Effector CD8-positive, alpha-beta T cell (primary cell): ENCODE measurements around the gene RGS5.

ENCODE experiments used
- DNase-seq: peaks from one replicate; lab custom pipeline; 2025; lab: John Stamatoyannopoulos, UW

RGS5 gene

DNA sequence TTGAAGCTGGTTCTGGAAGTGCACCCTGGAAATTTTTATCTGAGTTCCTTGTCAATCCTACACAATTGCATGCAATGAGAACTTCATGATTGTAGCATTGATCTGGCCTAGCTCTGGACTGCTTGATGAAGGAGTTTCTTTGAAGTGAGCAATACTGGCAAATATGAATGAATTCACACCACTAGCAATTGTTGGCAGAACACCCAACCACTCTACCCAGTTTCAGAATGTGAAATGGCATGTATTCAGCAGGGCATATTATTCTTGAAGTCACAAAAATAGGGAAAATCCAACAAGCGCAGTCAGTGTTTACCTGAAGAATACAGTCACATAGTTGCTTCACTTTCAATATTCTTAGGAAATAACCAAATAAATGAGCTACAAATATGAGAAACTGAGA is 57.3 kb downstream of the RGS5 start:
- no peak for DNase-seq

DNA sequence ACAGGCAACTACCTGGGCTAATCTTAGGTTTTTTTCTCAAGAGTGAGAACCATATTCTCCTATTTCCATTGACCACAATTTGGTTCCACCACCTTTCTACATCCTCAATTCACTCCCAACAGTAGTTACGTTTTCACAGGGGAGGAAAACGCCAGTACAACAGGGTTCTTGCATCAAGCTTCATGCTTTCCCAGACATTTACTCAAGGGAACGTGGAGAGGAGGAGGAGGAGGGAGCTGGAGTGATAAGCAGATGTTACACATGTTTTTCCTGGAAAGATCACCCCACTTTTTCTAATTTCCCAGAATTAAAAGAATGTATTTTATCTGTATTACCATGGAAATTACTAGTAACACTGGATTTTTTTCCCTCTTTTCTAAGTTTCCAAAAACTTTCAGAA is 58.3 kb downstream of the RGS5 start:
- no peak for DNase-seq

DNA sequence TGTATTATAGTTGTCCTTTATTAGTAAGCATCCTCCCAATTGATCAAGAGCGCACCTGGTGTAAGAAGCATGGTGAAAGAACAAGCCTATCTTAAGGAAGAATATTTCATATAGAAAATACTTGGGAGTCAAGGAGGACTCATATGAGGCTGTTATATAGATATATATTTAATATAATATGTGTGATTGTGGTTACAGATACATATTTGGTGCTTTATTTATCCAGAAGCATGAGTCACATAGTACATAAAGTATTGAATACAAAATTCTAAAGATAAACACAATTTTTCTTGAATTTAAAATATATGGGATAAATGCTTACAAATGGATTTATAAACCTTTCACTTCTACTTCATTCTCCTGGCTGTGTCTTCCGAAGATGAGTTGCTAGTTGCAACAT is 60.6 kb downstream of the RGS5 start:
- no peak for DNase-seq

DNA sequence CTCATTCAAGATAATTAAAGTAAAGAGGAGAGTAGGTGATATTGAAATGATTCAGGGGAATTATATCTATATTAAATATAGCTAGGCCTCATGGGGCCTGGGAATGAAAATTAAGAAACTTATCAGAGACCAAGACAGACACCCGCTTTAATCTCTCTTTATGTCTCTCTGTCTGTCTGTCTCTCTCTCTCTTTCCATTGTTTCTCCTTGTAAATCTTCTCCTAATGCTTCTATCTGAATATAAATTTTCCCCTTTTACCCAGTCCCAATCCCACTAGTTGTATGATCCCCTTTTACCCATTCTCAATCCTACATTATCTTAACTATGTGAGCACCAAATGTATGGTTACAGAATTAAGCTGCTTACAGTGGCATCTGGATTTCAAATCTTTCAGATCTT is 61.2 kb downstream of the RGS5 start:
- DNase-seq: no peak

DNA sequence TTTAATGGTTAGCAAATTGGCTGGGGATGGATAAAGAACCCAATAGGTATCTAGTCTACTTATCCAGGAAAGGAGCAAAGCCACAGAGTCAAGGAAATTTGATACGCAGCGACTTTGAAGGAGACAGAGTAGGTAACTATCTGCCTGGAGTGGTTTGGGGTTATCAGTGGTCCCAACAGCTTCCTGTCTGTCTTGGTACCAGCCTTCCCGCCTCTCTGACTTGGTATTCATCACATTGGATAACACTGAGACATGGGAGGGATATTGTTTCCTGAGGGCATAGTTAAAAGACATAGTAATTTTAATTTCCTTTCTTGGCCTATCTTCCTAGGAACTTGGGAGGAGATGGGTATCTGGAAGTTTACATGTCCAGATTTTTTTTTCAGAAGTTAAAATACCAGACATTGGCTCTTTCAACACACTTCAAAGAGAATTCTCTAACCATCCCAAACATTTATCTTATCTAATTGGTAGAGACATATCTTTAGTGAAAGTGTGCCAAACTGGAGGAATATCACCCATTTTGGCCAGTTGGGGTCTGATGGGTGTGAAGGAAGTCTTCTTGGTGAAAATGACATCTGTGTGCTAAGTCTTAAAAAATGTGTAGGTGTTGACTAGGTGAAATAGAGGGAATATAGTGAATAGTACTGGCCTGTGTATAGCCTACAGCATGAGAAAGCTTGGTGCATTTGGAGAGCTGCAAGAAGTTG is 65.0 kb downstream of the RGS5 start:
- no peak for DNase-seq

DNA sequence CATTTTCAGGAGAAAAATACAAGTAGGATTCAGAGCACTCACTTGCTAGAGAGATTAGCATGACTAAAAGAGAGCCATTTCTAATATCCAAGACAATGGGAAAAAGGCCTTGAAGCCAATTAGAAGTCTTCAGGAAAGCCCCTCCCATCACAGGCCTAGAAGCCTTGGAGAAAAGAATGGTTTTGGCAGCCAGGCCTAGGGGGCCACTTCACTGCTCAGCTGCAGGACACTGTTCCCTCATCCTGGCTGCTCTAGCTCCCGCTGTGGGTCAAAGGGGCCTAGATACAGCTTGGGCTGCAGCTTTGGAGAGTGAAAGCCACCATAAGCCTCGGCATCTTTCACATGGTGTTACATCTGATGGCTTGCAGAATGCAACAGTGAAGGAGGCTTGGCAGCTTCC is 70.7 kb downstream of the RGS5 start:
- DNase-seq: no peak

DNA sequence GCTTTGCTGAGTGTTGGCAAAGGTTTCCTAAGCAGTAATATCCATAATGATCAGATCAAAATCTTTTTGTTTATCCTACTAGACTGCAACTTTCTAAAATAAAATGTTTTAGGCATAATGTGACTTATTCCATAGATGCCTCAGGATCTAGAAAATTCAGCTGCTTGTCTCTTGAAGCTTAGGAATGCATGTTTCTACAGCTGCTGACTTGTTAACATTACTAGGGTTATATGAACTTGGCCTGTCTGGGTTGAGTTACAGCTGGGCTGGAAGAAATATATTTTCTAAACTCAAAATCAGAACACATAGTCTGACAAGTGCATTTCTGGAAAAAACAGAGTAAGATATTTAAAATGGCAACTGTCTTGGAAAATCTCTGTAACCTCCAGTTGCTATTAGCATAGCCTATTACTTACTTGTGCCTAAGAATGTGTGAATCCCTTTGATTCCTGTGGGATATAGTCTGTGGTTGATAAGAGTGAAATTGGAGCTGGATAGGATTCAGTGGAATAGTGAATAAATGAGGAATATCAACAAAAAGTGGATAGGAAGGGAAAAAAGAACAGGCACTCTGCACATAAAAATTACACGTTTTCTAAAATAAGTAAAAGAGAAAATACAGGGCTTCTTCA is 72.4 kb downstream of the RGS5 start:
- DNase-seq: no peak

DNA sequence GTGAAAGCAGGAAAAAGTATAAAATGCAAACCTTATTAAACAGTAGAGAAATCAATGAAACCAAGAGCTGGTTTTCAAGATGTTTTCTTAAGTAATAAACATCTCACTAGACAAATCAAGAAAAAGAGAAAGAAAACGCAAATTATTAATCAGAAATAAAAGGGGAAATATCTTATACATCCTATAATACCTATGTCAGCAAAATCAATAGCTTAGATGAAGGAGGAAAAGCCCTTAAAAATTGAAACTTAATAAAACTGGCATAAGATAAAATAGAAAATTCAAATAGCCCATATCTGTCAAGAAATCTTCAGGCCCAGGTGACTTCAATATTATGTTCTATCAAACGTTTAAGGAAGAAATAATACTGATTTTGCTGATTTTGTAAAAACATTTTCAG is 74.4 kb downstream of the RGS5 start:
- DNase-seq: no peak

DNA sequence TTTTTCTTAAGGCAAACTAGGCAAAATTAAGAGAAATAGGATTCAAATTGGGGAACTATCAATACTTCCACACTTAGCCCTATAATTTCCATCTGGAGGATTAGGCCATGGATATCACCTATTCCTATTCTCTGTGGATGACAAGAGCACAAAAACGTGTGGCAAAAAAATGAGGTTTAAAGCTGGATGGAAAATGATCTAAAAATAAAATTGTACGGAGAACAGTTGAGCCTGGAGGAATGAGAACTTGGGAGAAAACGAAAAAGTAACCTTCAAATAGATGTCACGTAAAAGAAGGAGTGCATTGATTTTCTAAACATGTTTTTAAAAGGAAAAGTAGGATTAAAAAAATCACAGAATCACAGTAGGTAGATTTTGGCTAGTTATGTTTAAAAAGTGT is 77.9 kb downstream of the RGS5 start:
- no peak for DNase-seq

DNA sequence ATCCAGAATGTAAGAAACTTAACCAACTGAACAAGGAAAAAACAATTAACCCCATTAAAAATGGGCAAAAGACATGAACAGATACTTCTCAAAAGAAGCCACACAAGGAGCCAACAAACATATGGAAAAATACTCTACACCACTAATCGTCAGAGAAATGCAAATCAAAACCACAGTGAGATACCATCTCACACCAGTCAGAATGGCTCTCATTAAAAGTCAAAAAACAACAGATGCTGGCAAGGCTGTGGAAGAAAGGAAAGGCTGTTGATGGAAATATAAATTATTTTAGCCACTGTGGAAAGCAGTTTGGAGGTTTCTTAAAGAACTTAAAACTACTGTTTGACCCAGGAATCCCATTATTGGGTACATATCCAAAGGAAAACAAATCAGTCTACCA is 82.3 kb downstream of the RGS5 start:
- DNase-seq: no peak

DNA sequence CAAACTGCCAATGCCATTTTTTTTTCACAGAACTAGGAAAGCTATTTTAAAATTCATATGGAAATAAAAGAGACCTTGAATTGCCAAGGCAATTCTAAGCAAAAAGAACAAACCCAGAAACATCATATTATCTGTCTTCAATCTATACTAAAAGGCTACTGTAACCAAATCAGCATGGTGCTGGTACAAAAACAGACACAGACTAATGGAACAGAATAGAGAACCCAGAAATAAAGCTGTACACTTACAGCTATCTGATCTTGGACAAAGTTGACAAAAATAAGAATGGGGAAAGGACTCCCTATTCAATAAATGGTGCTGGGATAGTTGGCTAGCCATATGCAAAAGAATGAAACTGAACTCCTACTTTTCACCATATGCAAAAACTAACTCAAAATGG is 83.0 kb downstream of the RGS5 start:
- DNase-seq: no peak

DNA sequence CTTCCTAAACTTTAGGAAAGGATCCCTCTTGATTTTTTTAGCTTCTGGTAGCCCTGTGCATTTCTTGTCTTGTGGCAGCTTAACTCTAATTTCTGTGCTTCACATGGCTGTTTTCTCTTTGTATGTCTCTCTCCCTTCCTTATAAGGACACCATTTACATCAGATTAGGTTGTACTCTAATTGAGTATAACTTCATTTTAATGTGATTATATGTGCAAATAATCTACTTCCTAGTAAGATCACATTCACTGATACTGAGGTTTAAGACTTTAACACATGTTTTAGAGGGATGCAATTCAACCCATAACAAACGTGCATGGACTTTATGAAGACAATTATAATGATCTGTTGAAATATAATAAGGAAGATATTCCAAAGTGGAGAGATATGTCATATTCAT is 86.8 kb downstream of the RGS5 start:
- no peak for DNase-seq

DNA sequence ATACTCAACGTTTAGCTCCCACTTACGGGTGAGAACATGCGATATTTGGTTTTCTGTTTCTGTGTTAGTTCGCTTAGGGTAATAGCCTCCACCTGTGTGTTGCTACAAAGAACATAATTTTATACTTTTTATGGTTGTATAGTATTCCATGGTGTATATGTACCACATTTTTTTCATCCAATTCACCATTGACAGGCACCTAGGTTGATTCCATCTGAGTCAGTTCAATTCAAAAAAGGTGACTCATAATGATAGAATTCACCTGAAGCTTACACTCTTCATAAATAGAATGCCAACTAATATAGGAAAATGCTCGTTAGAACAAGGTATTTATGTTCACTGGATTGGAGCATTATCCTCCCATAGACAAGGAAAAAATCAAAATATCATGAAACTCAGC is 95.1 kb downstream of the RGS5 start:
- DNase-seq: no peak

DNA sequence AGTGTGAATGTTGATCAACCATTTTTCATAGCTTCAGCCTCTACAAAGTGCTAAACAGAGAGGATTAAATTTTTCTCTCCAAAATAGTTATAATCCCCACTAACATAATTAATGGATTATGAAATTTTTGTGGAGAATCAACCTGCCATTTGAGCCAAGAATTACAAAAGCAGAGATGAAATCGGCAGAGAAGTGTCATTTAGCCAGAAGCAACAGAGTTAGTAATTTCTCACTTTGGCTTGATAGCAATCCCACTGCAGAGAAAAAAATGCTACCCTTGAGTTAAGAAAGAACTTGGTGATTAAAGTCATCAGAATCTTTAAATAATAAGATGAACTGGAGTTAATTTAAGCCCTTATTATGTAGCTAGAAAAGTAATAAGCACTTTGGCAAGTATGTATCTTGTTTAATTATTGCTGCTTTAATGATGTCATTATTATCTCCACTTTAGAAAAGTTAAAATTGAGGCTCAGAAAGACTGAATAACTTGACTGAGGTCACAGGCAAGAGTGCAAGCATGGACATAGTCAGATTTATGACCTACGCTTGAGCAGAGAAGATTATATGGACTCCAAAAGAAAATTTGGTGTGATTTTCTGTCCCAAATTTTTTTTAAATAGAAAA is 96.2 kb downstream of the RGS5 start:
- no peak for DNase-seq

DNA sequence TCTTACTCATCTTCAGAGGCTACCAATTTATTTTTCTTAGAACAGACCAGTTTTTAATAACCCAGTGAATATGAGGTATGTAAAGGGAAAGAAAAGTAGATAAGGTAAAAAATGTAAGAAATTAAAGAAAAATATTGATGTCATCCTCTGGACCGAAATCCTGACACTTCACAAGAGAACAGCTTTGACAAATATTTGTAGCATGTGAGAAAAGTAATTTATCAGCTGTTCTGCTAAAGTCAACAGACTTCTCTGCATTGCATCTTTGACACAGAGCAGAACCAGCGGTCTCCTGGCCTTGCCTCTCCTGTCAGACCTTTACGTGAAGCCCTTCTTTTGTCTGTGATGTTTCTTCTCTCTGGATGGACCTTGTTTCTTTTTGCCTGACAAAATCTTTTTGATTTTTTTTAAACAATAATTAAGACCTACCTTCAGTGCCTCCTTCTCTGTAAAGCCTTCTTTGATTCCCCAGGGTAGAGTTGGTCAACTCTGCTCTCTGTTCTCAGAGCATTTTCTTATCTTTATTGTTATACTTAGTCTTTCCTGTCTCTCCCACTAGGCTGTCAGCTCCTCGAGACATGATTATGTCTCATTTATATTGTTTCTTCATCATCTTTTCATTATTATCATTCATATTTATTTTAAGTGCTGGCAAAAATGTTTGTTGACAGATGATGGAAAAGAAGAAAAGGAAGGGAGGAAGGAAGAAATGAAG is 98.2 kb downstream of the RGS5 start:
- no peak for DNase-seq

DNA sequence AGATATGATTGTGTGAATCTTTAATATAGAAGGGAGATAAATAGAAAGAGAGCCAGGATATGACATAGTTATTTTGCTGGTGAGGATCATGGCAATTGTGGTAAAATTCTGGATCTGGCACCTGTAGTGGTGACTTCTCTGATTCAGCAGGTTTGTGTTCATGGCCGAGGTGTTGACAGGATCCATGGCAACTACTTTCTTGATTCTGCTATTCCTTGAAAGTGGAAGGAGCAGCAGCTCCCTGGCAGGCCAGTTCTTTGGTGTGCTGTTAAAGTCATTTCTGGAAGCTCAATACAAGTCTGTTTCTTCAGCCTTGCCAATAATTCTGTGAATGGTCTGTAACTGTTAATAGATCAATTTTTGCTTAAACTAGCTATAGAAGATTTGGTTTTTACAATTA is 100.1 kb downstream of the RGS5 start:
- DNase-seq: no peak

DNA sequence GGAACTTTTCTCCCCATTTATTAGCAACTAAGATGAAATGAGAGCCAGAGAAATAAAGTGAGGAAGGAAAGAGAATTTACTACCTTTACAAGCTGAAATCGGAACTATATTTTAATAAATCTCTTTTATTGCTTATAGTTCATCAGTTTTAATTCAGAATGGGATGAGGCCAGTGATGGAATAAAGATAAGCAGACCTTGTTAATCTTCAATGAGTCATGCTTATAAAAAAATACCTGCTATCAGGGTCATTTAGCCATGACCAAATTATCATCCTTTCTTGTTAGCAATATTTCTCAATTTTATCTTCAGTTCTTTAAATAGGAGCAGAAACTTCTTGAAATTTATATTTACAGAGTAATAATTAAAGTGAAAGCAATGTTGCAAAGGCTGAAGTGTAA is 107.5 kb downstream of the RGS5 start:
- DNase-seq: no peak

DNA sequence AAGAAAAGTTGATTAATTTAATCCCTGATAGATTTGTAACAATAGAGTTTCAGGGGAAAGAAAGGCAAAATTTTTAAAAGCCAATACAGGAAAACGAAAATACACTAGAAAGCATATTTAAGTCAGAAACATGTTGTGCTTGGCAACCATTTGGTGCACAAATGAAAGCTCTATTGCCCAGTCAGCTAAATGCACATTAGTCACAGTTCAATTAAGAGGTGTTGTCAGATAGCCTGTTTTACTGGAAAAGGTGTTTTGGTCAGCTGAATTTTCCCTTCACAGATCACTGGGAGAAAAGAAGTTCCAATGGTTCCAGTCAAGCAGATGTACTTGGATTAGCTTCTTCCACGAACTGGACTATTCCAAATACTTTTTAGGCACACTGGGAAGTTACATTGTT is 108.1 kb downstream of the RGS5 start:
- no peak for DNase-seq

DNA sequence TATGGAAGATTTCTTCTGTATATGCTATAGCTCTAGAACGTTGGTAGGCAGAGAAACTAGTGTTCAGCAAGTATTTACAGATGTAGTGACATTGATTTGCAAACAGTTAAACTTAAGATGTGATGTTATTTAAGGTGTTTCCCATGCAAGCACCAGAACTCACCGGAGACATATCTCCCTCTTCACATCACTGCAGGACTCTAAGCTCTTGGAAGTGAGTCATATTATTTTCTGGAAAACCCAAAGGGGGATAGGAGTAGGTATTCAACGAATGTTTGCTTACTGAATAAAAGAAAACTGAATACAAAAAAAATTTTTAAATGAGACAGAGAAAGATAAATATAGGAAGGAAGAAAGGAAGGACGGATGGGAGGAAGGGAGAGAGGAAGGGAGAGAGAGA is 108.5 kb downstream of the RGS5 start:
- DNase-seq: no peak

DNA sequence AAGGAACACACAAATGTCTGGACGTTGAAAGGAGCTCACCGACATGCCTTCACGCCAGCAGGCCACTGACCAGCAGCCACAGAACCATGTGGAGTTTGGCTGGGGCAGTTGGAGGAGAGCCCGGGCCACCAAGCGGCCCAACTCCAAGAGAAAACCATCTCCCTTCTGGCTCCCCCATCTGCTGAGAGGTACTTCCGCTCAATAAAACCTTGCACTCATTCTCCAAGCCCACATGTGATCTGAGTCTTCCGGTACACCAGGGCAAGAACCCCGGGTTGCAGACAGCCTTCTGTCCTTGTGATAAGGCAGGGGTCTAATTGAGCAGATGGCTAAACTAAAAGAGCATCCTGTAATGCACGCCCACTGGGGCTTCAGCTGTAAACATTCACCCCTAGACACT is 109.1 kb downstream of the RGS5 start:
- DNase-seq: no peak

DNA sequence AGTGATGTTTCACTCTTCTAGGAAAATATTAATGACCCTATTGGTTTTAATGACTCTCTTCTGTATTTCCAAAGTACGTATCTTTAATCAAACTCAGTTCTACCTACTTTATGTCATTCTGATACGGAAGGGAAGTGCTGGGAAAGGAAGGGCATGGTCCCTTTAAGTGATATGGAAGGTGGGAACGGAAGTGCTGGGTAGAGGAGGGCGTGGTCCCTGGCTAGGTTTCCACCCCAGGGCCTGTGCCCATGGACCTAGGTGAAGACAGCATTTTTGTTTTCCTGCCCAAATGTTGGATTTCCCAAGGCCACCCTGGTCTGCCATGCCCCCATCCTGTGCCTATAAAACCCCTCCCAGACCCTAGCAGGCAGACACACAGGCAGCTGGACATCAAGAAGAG is 109.5 kb downstream of the RGS5 start:
- DNase-seq: no peak
